HG03060 (cell line): ENCODE measurements around the gene KCNF1.

Source experiments
- ATAC-seq: cut with Tn5 transposase; IDR thresholded peaks from one replicate; pipeline ENCODE4 v1.9.1; 2021; ENCODE audit warnings: low read depth, moderate number of reproducible peaks; ENCODE audit not compliant: unreplicated experiment

The KCNF1 gene

DNA sequence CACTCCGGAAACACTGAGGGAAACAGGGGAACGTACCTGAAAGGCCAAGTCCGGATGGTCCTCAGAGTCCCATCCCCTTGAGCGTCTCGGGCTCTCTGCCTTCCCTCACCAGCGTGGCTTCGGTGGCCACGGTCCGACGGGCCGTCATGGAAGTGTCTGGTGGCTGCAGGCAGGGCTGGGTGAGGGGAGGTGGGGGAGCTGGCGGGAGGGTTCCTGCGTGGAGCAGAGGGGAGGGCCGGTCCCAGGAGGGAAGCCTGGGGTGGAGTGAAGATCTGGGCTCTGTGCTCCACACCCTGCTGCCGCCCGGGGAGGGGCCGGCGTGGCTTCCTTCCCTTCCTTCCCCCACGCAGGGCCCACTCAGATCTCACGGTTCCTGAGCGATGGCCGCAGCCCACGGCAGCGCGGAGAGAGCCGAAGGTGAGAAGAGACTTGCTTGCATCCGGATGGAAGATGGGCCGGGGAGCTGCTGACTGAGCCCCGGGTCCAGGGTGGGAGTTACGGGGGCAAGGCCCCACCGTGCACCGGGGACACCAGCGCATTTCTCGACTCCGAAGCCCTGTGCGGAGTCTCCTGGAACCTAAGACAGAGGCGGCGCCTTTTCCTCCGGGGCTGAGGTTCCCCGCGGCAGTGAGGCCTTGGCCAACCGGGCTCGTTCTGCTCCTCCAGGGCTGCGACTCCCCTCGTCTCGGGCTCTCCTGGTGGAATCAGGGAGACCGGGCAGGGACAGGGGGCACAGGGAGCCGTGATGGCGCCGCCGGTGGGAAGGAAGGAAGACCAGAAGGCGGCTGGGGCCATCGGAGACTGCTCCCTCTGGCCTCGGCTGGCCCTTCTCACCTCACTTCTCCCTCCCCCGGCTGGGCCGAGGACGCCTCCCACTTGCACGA lies 49.1 kb downstream of the KCNF1 start:
- ATAC-seq = no peak

DNA sequence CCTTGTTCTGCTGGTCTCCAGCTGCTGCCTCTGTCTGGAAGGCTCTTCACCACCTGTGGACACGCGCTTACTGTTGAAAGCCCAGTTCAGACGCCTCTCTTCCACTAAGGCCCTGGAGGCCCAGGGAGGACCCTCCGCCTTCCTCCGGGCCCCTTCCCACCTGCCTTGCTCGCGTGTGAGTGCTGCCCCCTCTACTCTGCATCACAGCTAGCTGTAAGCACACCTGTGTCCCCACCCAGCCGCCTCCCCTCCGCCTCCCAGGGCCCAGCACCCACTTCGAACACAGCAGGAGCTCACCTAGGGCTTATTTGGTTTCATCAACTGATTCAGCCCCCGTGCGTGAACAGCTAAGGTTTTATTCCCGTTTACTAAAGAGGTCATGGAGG lies 49.7 kb downstream of the KCNF1 start:
- no peak for ATAC-seq

GRCh38 chr2:10962004-10962403 lies 50.3 kb downstream of the KCNF1 start:
- no peak for ATAC-seq

DNA sequence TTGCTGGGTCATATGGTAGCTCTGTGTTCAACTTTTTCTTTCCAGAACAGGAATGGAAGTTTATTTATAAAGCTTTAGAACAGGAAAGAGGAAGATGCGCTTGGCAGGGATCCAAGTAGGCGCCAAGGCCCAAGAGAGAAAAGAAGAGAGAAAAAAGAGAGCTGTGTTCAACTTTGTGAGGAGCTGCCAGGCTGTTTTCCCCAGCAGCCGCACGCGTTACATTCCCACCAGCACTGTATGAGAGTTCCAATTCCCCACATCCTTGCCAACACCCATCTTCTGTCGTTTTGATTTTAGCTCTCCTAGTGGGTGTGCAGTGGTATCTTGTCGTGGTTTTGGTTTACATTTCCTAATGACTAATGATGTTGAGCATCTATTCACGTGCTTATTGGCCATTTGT lies 51.4 kb downstream of the KCNF1 start:
- no peak for ATAC-seq
